Ovary (tissue), 9 donors: ENCODE data around the gene ESRRG. TPM values are rescaled to one million over a fixed set of nuclear protein-coding genes. Genes with fewer than 3 reads are reported as not detected.
A peak's percentile ranks its signal among the peaks of the same experiment; 100 is the strongest.

Source experiments
- DNase-seq, 5 donors: peaks; one replicate each; pipeline ENCODE4 v3.0.0-alpha.2; 2019 to 2020
- H3K27ac ChIP-seq, 2 donors: fragments of 200-600 bp; one replicate each; pipeline versions ENCODE4 v1.5.1 to v1.8.0; 2019 to 2022
- H3K27me3 ChIP-seq: fragments of 200-600 bp; one replicate; pipeline ENCODE4 v1.8.0; 2022
- H3K36me3 ChIP-seq: fragments of 200-600 bp; sonication (generic); one replicate; pipeline ENCODE4 v1.5.1; 2019
- H3K4me1 ChIP-seq: one replicate; pipeline ENCODE4 v1.8.1; 2013; ENCODE audit warnings: mild to moderate bottlenecking, moderate library complexity; ENCODE audit not compliant: insufficient read depth
- H3K4me3 ChIP-seq: fragments of 200-600 bp; sonication (generic); one replicate; pipeline ENCODE4 v1.5.1; 2017
- H3K9me3 ChIP-seq, 2 donors: fragments of 200-600 bp in 1 of 2; sonication (generic) in 1 of 2; one replicate each; pipeline versions ENCODE4 v1.5.1 to v1.8.1; 2013 to 2019; ENCODE audit warnings: mild to moderate bottlenecking in 1 of 2, moderate library complexity in 1 of 2
- EP300 ChIP-seq: sonication (generic); formaldehyde crosslinking; IDR thresholded peaks from one replicate; pipeline ENCODE4 v1.6.1; 2017; ENCODE audit warnings: antibody characterized with exemption
- POLR2A ChIP-seq: fragments of 450-650 bp; IDR thresholded peaks from one replicate; pipeline ENCODE4 v1.6.1; 2017; ENCODE audit warnings: antibody characterized with exemption, mild to moderate bottlenecking, moderate library complexity
- WGBS, 3 donors: extraction: QIAGEN DNeasy Blood & Tissue Kit in 1 of 3; methylation state at CpG; one replicate each; pipeline versions ENCODE4 v1.1.5 to v1.1.7; 2013 to 2017; 5-methylcytosine and 5-hydroxymethylcytosine counted together
- intact Hi-C, 4 donors: fragments of 100-400 bp; cut with DNase I; formaldehyde crosslinking; loops; one replicate each; pipeline versions ENCODE4 v1.11.0 to v1.15.1; 2022 to 2023
- polyA plus RNA-seq, 2 donors: library from polyadenylated mRNA; stranded (reverse); fragments of 200-250 nt in 1 of 2; fragments of 350-450 nt in 1 of 2; fragmentation: Illumina TruSeq in 1 of 2; extraction: RNeasy Lipid Tissue Mini Kit (QIAGEN cat#74804) in 1 of 2; gene quantifications; one replicate each; pipeline ENCODE4 v1.2.3, GENCODE V29; 2013 to 2014
- total RNA-seq, 7 donors: library from RNA; depleted of rRNA in 2 of 7; stranded (reverse); fragments of >200 nt in 2 of 7; fragmentation: NEBNext Ultra II Directional in 3 of 7; extraction: Animal tissue kit (Norgen Biotek cat#: 25700) in 3 of 7; gene quantifications; one replicate each; pipeline versions ENCODE4 v1.1.0 to v1.2.4, GENCODE V29; 2016 to 2023
- TF ChIP-seq, protein P1 (sequence below), 3 donors: fragments of 450-650 bp in 2 of 3; fragments of 200-600 bp in 1 of 3; IDR thresholded peaks; one replicate each; pipeline versions ENCODE4 v1.5.1 to v1.8.0; 2016 to 2022; ENCODE audit warnings: antibody characterized with exemption in 3 of 3, mild to moderate bottlenecking in 1 of 3
- donor health status: DM: no; HTN: no; CAD: no; lungs with moderate emphysema.
- donor health status: DM: no; HTN: no; CAD: no.
- donor health status: Bipolar disorder and iron deficiency.
- donor health status: DM: yes; HTN: yes; CAD: no.
- donor health status: DM: no; HTN: no; CAD: no.
- donor health status: DM: yes; HTN: yes; CAD: no.

ESRRG gene
- total and polyA plus RNA-seq, 9 donors: 0.07 to 3.2 (median 1.2) TPM

GRCh38 chr1:216606047-216606637 lies 117.1 kb downstream of the ESRRG start:
- Histone ChIP-seq H3K36me3 (no peaks in the 10 kb centered on the region), H3K9me3 (no peaks in the 10 kb centered on the region), H3K27ac (no peak overlapping the region), H3K4me3 (no peak overlapping the region), H3K4me1 (no peaks in the 10 kb centered on the region), H3K27me3 (no peaks in the 10 kb centered on the region)
- intact Hi-C loops: no loop called here
- TF ChIP-seq POLR2A (no peak), EP300 (no peak)
- TF ChIP-seq, protein P1, sequence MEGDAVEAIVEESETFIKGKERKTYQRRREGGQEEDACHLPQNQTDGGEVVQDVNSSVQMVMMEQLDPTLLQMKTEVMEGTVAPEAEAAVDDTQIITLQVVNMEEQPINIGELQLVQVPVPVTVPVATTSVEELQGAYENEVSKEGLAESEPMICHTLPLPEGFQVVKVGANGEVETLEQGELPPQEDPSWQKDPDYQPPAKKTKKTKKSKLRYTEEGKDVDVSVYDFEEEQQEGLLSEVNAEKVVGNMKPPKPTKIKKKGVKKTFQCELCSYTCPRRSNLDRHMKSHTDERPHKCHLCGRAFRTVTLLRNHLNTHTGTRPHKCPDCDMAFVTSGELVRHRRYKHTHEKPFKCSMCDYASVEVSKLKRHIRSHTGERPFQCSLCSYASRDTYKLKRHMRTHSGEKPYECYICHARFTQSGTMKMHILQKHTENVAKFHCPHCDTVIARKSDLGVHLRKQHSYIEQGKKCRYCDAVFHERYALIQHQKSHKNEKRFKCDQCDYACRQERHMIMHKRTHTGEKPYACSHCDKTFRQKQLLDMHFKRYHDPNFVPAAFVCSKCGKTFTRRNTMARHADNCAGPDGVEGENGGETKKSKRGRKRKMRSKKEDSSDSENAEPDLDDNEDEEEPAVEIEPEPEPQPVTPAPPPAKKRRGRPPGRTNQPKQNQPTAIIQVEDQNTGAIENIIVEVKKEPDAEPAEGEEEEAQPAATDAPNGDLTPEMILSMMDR (IDR thresholded peaks at IDR 0.05): no peak
- no peak for DNase-seq
- 48 to 52% (median 50%) methylated on average over 4 of the region's 4 CpGs for WGBS, 3 donors

GRCh38 chr1:216604771-216605170 lies 118.5 kb downstream of the ESRRG start:
- H3K27me3 ChIP-seq: no peaks in the 10 kb centered on the region
- intact Hi-C loops: no loop called here
- DNase-seq: no peak
- WGBS, 3 donors: 48 to 66% (median 50%) methylated on average over 1 of the region's 1 CpG
- H3K4me1 ChIP-seq: no peaks in the 10 kb centered on the region
- H3K36me3 ChIP-seq: no peaks in the 10 kb centered on the region
- TF ChIP-seq EP300: no peak
- TF ChIP-seq POLR2A: no peak
- TF ChIP-seq, protein P1 (IDR thresholded peaks at IDR 0.05): no peak
- H3K4me3 ChIP-seq: no peak overlapping the region
- no peak overlapping the region for H3K27ac ChIP-seq
- H3K9me3 ChIP-seq: no peaks in the 10 kb centered on the region

DNA sequence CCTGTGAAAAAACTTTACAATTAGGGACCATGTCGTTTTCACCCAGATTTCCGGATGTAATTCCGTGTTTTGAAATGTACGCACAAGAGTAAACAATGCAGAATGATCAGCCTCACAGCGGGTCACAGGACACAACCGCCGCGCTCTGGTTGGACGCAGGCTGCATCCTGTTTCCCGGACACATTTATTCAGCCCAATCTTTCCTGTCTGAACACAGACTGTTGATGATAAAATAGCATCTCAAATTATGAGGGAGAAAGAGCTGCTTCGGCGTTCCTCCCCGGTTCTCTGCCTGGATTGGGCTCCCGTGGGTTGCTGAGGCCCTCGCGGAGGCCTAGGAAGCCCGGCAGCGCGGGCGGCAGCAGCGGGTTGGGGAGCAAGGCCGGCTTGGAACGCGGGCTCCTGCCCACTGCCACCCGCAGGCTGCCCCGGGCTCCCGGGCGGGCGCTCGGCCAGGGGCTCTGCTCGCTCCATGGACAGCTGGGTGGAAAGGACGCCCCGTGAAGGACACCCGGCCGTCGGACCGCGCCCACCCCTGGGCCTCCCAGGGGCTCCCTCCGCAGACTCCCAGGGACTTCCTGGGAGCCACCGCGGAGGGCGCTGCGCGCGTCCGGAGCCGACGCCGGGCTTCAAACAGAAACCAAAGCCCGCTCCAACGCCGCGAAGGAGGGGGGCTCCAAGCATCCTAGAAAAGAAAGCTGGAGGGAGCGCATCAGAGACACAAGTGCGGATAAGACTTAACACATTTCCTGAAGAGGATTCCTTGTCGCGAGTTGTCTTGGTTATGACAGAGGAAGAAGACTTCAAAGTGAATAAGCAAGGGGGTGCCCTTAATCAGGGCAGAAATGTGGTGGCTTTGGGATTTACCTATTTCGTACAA lies 122.3 kb downstream of the ESRRG start:
- 0 to 1% (median 1%) methylated on average over 40 to 58 of the region's 58 CpGs for WGBS, 3 donors

DNA sequence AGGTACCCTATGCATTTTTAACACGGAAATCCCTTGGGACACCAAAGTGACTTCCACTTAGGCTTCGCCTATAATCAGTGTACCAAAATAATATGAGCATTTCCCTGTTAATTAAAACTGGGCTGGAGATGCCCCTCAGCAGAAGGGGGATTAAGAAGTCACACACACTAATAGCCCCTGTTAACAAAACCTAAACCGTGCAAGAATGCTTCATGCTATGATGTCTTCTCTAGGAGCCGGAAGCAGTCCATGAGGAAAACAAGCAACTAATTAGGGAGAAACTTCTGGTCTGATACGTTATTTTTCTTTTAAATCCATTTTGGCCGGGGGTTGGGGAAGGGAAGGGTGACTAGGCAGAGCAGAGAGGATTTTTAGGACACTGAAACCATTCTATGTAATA lies 123.4 kb downstream of the ESRRG start:
- Histone ChIP-seq H3K9me3 (no peaks in the 10 kb centered on the region), H3K4me3 (no peak overlapping the region), H3K27me3 (no peaks in the 10 kb centered on the region), H3K36me3 (no peaks in the 10 kb centered on the region), H3K4me1 (no peaks in the 10 kb centered on the region), H3K27ac (no peak overlapping the region)
- TF ChIP-seq, protein P1 (IDR thresholded peaks at IDR 0.05): no peak
- TF ChIP-seq POLR2A (no peak), EP300 (no peak)
- intact Hi-C loops: no loop called here
- 73 to 81% (median 76%) methylated on average over 6 of the region's 6 CpGs for WGBS, 3 donors
- DNase-seq: no peak

More for the DNA sequence above, 122.3 kb downstream of the ESRRG start:
- peak; percentile 34 for TF ChIP-seq POLR2A
- TF ChIP-seq, protein P1 (IDR thresholded peaks at IDR 0.05): no peak
- Histone ChIP-seq H3K4me1 (no peaks in the 10 kb centered on the region), H3K36me3 (no peaks in the 10 kb centered on the region), H3K27me3 (no peaks in the 10 kb centered on the region), H3K9me3 (no peaks in the 10 kb centered on the region), H3K4me3 (peak overlapping the region; percentile 65), H3K27ac (peak overlapping the region; percentile 59 to 90)
- intact Hi-C loops: no loop called here
- DNase-seq: peak; percentile 61 to 78 (median 68)
